Stimulated activated CD8-positive, alpha-beta memory T cell treated with anti-CD3 and anti-CD28 coated beads, Interleukin-7, amount 100 ng/mL, for 1 hour (primary cell): ENCODE results near the gene AMY1C.
"Not testable (repeated sequence)": the region's sequence is repeated elsewhere in the genome, so short reads cannot be mapped to it uniquely, and the experiment has no call there.

Experiments used
- DNase-seq, 2 donors: peaks; one replicate each; pipeline ENCODE4 v3.0.0-alpha.2; 2020; ENCODE audit warnings: low read depth in 2 of 2

Gene AMY1C

DNA sequence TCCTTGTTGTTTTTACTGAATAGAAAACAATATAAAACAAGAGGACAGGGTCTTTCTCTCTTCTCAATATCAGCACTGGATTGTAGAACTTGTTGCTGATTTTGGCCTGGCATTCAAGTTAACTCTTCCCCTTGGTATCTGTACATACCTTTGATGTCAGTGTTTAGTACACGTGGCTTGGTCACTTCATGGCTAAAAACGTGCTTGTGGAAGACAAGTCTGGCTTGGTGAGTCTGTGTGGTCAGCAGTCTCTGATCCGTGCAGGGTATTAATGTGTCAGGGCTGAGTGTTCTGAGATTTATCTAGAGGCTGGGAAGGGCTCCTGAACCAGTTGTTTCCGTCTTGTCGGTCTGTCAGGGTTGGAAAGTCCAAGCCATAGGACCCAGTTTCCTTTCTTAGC, at the start of gene AMY1C:
Gene AMY1C (plus strand): TSS at position 301 of the 400 bp plus-strand sequence. CDS start 572 bp downstream, outside the sequence.
- not testable (repeated sequence) for DNase-seq

DNA sequence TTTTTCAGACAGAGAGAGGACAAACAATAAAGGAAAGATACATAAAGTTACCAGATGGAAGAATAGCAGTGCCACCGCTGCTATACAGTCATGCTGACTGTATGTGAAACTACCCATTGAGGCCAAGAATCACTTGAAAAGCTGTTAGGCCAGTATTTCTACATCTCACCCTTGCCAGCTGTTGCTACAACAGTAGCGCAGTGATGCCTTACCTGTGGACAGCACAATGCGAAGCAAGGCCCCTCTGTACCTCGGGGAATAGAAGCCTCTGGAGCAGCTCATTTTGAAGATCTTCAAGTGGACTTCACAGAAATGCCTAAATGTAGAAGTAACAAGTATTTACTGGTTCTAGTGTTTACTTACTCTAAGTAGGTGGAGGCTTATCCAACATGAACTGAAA, 49.0 kb upstream of the AMY1C start:
- not testable (repeated sequence) for DNase-seq

DNA sequence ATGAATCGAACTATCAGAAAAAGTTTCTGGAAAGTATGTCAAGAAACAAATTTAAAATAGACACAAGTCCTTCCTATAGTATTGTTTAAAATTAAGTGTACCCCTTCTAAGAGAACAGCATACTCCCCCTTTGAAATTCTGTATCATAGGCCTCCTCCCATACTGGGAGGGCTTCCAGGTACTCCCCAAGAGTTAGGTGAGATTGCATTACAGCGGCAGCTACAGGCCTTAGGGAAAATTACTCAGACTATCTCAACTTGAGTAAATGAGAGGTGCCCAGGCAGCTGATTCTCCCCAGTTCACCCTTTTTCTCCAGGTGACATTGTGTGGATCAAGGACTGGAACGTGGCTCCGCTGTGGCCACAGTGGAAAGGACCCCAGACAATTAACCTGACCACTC, 48.4 kb upstream of the AMY1C start:
- not testable (repeated sequence) for DNase-seq

DNA sequence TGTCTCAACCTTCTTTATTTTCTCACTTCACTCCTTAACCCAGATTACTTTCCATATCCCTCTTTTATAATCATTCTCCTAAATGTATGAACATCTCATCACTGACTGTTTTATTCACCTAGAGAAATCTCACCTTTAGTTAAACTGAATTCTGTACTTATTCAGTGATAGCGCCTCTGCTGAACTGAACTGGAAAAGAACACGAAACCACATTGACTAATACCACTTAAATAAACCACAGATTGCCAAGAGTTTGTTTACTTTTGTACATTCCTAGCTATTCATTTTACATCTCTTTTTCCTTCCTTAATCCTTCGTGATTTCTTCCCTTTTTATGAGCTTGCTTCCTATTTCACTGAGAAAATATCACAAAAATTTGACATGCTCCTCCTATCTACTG, 42.0 kb upstream of the AMY1C start:
- not testable (repeated sequence) for DNase-seq

DNA sequence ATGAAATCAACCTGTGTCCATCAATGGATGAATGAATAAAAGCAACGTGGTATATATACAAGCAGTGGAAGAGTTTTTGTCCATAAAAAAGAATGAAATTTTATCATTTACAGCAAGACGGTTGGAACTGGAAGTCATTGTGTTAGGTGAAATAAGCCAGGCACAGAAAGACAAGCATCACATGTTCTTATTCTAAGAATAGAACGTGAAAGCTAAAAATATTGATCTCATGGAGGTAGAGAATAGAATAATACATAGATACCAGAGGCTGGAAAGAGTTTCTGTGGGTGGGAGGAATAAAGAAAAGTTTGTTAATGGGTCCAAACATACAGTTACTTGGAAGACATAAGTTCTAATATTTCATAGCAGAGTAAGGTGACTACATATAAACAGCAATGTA, 39.3 kb upstream of the AMY1C start:
- not testable (repeated sequence) for DNase-seq

DNA sequence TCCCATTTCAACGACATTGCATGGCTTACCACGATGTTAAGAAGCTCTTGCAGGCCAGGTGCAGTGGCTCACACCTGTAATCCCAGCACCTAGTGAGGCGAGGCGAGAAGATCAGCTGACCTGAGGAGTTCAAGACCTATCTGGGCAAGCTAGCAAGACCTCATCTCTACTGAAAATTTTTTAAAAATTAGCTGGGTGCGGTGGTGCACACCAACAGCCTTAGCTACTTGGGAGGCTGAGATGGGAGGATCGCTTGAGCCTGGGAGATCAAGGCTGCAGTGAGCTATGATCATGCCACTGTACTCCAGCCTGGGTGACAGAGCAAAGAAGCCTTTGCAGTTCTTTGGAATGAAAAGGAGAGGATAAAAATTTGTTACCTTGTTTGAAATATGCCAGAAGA, 32.3 kb upstream of the AMY1C start:
- DNase-seq: not testable (repeated sequence)

DNA sequence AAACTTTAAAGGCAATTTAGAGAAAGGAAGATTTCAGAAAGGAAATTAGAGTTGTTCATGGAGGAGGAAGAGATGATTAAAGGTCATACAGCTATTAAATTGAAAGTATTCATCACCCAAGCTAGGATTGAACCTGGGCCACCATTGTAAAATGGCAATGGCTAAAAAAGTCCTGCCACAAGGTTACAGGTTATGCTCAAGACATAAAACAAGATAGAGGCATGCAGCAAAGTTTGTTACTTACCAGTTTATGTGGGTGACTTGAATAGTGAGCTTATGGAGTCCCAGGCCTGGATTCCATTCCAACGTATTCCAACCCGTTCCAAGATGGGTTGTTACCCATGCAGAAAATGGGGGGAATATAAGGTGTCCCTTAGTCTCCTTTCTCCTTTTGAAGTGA, 28.2 kb upstream of the AMY1C start:
- not testable (repeated sequence) for DNase-seq

DNA sequence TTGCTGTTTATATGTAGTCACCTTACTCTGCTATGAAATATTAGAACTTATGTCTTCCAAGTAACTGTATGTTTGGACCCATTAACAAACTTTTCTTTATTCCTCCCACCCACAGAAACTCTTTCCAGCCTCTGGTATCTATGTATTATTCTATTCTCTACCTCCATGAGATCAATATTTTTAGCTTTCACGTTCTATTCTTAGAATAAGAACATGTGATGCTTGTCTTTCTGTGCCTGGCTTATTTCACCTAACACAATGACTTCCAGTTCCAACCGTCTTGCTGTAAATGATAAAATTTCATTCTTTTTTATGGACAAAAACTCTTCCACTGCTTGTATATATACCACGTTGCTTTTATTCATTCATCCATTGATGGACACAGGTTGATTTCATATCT, 14.4 kb upstream of the AMY1C start:
- not testable (repeated sequence) for DNase-seq

DNA sequence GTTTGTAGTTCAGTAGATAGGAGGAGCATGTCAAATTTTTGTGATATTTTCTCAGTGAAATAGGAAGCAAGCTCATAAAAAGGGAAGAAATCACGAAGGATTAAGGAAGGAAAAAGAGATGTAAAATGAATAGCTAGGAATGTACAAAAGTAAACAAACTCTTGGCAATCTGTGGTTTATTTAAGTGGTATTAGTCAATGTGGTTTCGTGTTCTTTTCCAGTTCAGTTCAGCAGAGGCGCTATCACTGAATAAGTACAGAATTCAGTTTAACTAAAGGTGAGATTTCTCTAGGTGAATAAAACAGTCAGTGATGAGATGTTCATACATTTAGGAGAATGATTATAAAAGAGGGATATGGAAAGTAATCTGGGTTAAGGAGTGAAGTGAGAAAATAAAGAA, 11.7 kb upstream of the AMY1C start:
- not testable (repeated sequence) for DNase-seq

DNA sequence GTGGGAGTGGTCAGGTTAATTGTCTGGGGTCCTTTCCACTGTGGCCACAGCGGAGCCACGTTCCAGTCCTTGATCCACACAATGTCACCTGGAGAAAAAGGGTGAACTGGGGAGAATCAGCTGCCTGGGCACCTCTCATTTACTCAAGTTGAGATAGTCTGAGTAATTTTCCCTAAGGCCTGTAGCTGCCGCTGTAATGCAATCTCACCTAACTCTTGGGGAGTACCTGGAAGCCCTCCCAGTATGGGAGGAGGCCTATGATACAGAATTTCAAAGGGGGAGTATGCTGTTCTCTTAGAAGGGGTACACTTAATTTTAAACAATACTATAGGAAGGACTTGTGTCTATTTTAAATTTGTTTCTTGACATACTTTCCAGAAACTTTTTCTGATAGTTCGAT, 5.2 kb upstream of the AMY1C start:
- DNase-seq: not testable (repeated sequence)

DNA sequence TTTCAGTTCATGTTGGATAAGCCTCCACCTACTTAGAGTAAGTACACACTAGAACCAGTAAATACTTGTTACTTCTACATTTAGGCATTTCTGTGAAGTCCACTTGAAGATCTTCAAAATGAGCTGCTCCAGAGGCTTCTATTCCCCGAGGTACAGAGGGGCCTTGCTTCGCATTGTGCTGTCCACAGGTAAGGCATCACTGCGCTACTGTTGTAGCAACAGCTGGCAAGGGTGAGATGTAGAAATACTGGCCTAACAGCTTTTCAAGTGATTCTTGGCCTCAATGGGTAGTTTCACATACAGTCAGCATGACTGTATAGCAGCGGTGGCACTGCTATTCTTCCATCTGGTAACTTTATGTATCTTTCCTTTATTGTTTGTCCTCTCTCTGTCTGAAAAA, 4.7 kb upstream of the AMY1C start:
- not testable (repeated sequence) for DNase-seq

DNA sequence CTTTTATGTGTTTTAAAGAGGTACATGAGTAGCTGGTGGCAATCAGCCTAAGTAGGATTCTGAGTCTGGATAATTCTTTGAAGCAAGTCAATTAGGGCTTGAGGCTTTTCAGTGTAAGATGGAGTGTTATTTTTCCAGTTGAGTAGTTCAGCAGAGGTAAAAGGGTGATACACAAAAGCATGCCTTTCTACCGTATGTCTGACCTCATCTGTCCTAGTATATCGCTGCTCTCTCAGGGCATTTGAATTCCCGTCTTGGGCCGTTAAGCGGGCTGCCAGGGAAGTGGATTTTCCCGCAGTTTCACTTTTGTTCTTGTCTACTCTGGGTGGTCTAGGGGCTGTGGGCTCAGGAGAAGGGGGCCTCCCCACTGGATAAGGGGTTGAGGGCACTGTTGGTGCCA, 1.4 kb upstream of the AMY1C start:
- DNase-seq: not testable (repeated sequence)

DNA sequence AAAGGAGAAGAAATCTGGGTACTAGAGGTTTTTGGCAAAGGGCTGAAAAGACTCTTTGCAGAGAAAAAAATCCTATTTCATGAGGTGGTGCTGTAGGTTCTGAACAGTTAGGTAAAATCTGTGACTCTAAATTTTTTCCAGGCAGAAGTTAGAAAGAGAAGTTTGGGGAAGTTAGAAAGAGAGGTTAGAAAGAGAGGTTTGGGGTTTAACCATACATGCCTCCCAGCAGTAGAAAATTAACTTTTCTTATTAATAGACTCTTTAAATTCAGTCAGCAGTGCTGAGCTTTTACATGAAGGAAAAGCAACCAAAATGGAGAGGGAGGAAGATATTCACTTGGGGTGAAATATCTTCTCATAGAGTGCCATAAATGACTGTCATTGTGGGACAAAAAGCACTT, 12.2 kb downstream of the AMY1C start:
- no peak for DNase-seq

DNA sequence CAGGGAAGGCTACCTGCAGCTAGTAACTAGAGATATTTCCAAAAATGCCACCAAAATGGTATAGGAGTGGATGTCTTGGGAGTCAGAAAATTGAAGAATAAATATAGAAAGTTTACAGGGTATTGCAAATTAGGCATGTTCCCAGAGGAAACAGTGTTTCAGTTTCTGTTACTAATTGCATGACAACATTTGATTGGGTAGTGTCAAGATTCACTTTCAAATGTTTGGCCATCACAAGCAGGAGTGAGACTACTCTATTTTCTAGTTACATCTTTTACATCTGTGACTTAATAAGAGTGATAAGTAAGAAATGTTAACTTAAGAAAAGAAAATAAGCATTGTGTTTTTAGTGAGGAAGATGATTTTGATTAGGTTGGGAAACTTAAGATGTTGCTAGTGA, 30.2 kb downstream of the AMY1C start:
- no peak for DNase-seq

DNA sequence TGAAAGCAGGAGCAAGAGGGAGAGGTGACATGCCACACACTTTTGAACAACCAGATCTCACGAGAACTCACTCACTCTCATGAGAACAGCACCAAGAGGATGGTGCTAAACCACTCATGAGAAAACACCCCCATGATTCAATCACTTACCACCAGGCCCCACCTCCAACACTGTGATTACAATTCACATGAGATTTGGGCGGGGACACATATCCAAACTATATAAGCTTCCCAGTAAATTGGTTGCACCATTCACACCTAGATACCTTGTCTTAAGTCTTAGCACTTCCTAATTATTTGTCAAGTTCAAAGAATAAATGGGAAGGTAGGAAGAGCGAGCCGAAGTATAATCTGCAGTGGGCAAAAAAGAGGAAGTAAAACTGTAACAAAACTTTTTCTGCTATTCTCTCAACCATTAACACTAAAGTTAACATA, 34.3 kb downstream of the AMY1C start:
- DNase-seq: no peak

DNA sequence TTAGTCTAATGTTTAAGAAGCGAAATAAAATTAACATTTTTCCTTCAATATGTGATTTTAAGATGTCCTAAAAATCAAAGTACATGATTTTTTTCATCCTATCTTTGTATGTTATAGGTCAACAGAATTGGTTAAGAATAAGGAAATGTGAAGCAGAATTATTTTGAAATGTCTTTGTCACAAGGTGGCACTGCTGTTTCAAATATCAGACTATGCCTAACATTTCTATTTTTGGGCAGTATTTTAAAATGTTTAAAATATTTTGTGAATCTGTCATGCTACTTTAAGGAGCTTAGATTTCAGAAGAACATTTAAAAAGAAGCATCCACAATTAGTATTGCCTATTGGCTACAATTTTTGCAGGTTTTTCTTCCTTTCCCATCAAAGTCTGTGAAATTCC, 38.7 kb downstream of the AMY1C start:
- no peak for DNase-seq

DNA sequence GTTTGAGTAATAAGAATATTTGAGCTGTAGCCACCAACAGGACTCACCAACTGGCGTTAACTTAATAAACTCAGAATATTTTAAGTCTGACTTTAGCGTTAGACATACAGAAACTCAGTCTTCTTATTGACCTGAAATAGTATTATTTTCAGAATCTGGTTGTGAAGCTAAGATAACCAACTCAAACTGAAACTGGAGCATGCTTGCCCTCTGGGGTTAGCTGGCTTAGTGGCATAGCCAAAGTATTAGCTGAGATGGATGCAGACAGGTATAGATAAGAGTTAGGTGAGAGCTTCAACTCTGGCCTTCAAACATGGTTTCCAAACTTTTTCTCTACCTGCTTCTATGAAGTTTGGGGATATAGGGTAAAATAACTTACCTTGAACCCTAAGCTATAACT, 40.5 kb downstream of the AMY1C start:
- DNase-seq: no peak
